HepG2 (cell line): ENCODE results near the gene CSMD2. TPM values are rescaled to one million over a fixed set of nuclear protein-coding genes. Genes with fewer than 3 reads are reported as not detected.

Source experiments
- ATAD3A ChIP-seq: sonication (generic); formaldehyde crosslinking; IDR thresholded peaks from 2 replicates; pipeline ENCODE4 v1.4.0; 2020; ENCODE audit warnings: missing genetic modification reagents
- HMG20B ChIP-seq: conservative IDR thresholded peaks from 2 replicates; pipeline ENCODE4 v1.6.1; 2016; ENCODE audit warnings: missing genetic modification reagents, missing compliant biosample characterization
- MTA1 ChIP-seq: sonication (generic); formaldehyde crosslinking; IDR thresholded peaks from 2 replicates; pipeline ENCODE4 v1.4.0; 2020; ENCODE audit warnings: missing genetic modification reagents, mild to moderate bottlenecking, borderline replicate concordance
- PTBP1 ChIP-seq: fragments of 200-400 bp; formaldehyde crosslinking; IDR thresholded peaks from 2 replicates; pipeline ENCODE4 v1.6.1; 2018; ENCODE audit warnings: low read length, low read depth; ENCODE audit not compliant: poor library complexity, severe bottlenecking
- ZBED4 ChIP-seq: sonication (generic); formaldehyde crosslinking; IDR thresholded peaks from 2 replicates; pipeline ENCODE4 v1.4.0; 2020; ENCODE audit warnings: missing genetic modification reagents, borderline replicate concordance
- ZNF503 ChIP-seq: sonication (generic); formaldehyde crosslinking; IDR thresholded peaks from 2 replicates; pipeline ENCODE4 v1.4.0; 2020; ENCODE audit warnings: missing genetic modification reagents
- polyA plus RNA-seq, 8 experiments: library from polyadenylated mRNA; depleted of rRNA in 3 of 8; stranded (reverse) in 7 of 8; unstranded in 1 of 8; fragments of >200 nt; fragmentation: Illumina TruSeq in 4 of 8; extraction: Trizol in 4 of 8; gene quantifications; 2 replicates each; pipeline versions ENCODE4 v1.2.1 to v1.2.3, GENCODE V29; 2011 to 2016; ENCODE audit warnings: low read depth in 4 of 8, missing spikeins in 1 of 8, mixed read lengths in 1 of 8; ENCODE audit not compliant: insufficient read depth in 1 of 8
- total RNA-seq, 5 experiments: library from RNA; depleted of rRNA; stranded (reverse); fragments of >200 nt; fragmentation: Illumina TruSeq; extraction: Trizol; gene quantifications; 2 replicates each; pipeline ENCODE4 v1.2.3, GENCODE V29; 2016; ENCODE audit warnings: low read depth in 1 of 5
- TF ChIP-seq, protein P1 (sequence below): IDR thresholded peaks from 2 replicates; pipeline ENCODE4 v1.6.1; 2016; ENCODE audit warnings: missing biosample characterization, missing genetic modification reagents, low read depth
- TF ChIP-seq, protein P2 (sequence below): sonication (generic); formaldehyde crosslinking; IDR thresholded peaks from 2 replicates; pipeline ENCODE4 v1.5.1; 2020; ENCODE audit warnings: missing genetic modification reagents, mild to moderate bottlenecking, borderline replicate concordance

Gene CSMD2
- total and polyA plus RNA-seq, 2 of the 13 experiments (the other 11 are each of a cell fraction or from before 2014, with no cell fraction given) = not detected

DNA sequence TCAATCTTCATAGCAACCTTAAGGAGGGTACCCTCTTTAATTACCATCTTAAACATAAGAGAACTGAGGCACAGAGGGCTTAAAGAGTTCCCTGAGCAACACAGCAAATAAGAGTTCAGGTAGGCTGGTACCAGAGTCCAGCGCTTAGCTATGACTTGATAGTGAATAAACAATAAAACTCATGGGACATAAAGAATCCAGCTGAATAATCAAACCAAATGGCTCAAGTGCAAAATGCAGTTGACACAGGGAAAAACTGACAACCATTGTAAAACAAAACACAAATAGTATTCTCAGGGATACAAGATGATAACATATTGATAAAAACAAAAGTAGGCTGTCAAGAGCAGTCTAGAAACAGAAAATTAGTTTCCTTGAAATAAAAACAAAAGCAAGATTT, 478.0 kb downstream of the CSMD2 start (continued):
- no peak for TF ChIP-seq ZNF503 (CRISPR knock-in tag)
- TF ChIP-seq PTBP1 = no peak
- TF ChIP-seq HMG20B = no peak
- no peak for TF ChIP-seq ATAD3A (CRISPR knock-in tag)
- TF ChIP-seq, protein P1, sequence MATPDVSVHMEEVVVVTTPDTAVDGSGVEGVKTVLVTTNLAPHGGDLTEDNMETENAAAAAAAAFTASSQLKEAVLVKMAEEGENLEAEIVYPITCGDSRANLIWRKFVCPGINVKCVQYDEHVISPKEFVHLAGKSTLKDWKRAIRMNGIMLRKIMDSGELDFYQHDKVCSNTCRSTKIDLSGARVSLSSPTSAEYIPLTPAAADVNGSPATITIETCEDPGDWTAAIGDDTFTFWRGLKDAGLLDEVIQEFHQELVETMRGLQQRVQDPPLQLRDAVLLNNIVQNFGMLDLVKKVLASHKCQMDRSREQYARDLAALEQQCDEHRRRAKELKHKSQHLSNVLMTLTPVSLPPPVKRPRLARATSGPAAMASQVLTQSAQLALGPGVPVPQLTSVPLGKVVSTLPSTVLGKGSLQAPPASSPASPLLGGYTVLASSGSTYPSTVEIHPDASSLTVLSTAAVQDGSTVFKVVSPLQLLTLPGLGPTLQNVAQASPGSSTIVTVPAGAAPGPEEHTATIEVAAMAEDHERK = no peak
- TF ChIP-seq ZBED4 (CRISPR knock-in tag) = no peak
- TF ChIP-seq MTA1 (CRISPR knock-in tag) = no peak
- TF ChIP-seq, protein P2, sequence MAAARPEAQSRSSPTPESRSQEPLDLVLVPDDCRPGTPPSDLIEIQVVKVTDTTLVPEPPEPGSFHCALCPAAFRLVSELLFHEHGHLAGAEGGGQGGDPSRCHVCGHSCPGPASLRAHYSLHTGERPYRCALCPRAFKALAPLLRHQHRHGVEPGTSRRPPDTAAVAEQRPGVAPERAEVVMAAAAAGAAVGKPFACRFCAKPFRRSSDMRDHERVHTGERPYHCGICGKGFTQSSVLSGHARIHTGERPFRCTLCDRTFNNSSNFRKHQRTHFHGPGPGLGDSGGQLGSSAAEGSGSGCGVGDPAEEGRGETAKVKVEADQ (CRISPR knock-in tag) = no peak
